Measurements from ENCODE around the gene CDK11B. TPM values are rescaled to one million over a fixed set of nuclear protein-coding genes. Genes with fewer than 3 reads are reported as not detected.
"Not testable (repeated sequence)": the region's sequence is repeated elsewhere in the genome, so short reads cannot be mapped to it uniquely, and the experiment has no call there.

CDK11B gene
- 10 to 100 TPM; 42.0 to 44.3 TPM for total RNA-seq

DNA sequence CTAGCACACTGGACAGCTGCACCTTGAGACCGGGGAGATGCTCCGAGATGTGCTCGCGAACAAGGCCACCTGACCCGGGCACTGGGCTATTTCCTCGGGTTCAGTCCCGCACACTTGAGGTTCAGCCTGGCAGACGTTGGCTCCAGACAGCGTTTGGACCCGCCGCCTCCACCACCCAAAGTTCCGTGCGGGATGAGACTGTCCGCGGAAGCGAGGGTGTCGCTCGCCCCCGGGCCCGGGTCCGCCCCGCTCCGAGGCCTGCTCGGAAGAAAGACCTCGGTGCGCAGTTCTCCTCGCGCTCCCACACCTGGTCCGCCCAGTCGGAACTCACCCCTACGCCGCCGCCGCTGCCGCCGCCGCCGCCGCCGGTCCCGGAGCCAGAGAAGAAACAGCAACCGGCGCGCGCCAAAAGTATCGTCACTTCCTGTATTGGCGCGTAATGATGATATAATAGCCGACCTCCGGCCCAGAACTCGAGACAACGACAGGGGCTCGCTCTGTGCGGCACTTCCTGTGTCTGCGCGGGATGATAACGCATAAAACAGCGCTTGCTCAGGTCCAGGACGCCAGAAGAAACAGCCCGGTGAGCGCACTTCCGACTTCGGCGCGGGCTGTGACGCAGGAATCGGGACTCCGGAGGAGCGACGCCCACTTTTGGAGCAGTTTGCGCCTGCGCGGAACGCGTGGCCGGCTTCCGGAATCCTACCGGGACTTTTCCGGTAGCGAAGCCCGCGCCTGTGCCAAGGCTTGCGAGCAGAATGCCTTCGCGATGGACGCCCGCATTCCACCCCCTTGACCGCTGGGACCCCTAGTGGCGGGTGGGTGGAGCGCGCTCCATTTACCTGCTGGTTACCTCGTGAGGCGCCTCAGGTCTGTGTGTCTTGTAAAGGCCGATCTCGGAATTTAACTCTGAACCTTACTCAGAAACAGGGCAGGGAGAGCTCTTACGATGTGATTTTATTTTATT is at the start of gene CDK11B:
Gene CDK11B, minus strand, starts transcription at position 422 of the 967 bp plus-strand sequence. CDS start 1,519 bp downstream, outside the sequence.
- H3K27me3 Mint-ChIP-seq, CTCF ChIA-PET, H3K9me3 Mint-ChIP-seq: not testable (repeated sequence)
- Mint-ChIP-seq H3K4me1 (peaks cover 20% of the 10 kb centered on the region), H3K36me3 (ENCODE audit: low read depth) (peaks cover 11% of the 10 kb centered on the region), H3K27ac (peak within 1 kb of the TSS; percentile 100), H3K4me3 (peak within 1 kb of the TSS; percentile 97)
- DNase-seq: peak; percentile 95
- POLR2A ChIA-PET: interaction anchor here (0.6 kb wide), 1 partner anchor 121 kb away, joined by 3 read pairs; no protein-coding TSS in a partner anchor

DNA sequence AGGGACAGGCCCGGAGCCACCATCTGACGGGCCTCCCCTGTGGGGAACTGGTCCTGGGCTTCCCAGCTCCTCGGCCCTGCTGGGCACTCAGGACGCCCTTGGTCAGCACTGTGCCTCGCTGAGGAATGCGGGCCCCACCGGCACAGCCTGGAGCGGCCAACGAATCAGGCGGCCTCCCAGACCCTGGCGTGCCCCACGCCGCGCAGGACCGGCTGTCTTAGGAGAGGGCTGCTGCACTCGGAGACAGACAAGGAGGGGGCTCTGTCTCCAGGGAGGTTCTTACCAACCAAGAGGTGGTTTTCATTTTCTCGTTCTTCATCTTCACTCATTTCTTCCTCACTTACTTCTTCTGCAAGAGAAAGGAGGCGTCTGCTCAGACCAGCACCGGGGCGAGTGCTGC is 49.1 kb upstream of the CDK11B start:
- DNase-seq; H3K36me3 Mint-ChIP-seq (ENCODE audit: low read depth); POLR2A ChIA-PET: not testable (repeated sequence)

DNA sequence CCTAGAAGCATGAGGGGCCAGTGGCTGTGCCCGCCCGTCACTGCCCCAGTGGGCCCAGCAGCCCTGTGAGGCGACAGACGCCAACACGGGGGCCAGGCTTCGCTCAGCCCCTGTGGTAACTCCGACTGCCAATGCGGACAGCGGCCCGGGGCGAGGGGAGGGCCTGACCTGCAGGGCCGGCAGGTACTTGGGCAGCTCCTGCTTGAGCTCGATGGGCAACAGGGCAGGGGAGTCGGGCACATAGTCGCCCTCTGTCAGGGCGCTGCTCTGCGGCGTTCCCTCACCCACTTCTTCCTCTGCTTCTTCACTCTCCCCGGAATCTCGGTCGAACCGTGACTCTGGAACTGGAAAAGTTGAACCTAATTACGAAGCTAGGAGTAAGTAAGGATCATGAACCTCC is 48.4 kb upstream of the CDK11B start:
- DNase-seq; H3K27me3 Mint-ChIP-seq; H3K9me3 Mint-ChIP-seq; H3K27ac Mint-ChIP-seq; H3K4me3 Mint-ChIP-seq; POLR2A ChIA-PET; H3K4me1 Mint-ChIP-seq; H3K36me3 Mint-ChIP-seq (ENCODE audit: low read depth): not testable (repeated sequence)
- CTCF ChIA-PET: interaction anchor here (0.6 kb wide), 1 partner anchor 129 kb away, joined by 3 read pairs; no protein-coding TSS in a partner anchor

More for the DNA sequence above, 49.1 kb upstream of the CDK11B start:
- H3K27ac Mint-ChIP-seq, H3K4me3 Mint-ChIP-seq, CTCF ChIA-PET, H3K4me1 Mint-ChIP-seq, H3K27me3 Mint-ChIP-seq, H3K9me3 Mint-ChIP-seq: not testable (repeated sequence)

DNA sequence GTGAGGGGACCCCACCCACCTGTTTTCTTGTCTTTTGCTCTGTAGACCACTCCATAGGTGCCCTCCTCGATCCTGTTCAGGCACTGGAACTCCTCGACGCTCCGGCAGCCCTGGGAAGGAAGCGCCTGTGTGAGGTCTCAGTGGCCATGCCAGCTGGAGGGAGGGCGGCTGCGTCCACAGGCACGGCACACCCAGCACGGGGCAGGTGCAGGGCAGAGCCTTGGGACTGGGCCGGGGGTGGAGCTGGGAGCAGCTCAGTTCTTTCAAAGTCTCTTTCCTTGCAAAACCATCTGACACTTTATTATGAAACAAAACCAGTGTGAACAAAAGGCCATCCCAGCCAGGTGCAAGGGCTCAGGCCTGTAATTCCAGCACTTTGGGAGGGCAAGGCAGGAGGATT is 46.8 kb upstream of the CDK11B start:
- POLR2A ChIA-PET; H3K27me3 Mint-ChIP-seq; H3K4me1 Mint-ChIP-seq; DNase-seq; H3K4me3 Mint-ChIP-seq; CTCF ChIA-PET; H3K27ac Mint-ChIP-seq; H3K36me3 Mint-ChIP-seq (ENCODE audit: low read depth); H3K9me3 Mint-ChIP-seq: not testable (repeated sequence)

DNA sequence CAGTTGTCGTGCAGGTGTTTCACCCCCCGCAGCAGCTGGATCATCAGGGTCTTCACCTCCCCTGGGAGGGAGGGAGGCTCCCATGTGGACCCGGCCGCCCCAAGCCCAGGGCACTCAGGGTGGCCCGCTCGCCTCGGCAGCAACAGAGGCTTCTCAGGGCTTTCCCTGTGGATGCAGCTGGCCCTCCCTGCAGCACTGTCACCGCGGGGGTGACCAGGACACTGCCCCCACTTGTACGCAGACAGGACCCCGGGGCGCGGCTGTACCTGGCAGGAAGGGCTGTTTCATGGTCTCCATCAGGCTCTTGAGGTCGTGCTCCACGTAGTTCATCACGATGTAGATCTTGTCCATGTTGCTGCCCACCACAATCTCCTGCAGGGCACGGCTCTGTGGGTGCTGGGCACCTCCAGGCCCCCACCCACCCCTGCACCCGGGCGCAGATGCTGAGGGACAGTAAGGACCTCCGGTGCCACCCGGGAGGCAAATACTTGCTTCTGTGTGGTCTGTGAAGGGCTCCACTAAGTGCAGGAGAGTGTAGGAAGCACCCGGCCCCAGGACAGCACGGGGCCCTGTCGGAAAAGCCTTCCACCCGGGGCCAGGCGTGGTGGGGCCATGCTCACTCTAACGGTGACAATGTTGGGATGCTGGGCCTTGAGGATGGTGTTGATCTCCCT is 45.6 kb upstream of the CDK11B start:
- H3K36me3 Mint-ChIP-seq (ENCODE audit: low read depth); H3K27me3 Mint-ChIP-seq; DNase-seq; H3K4me1 Mint-ChIP-seq; POLR2A ChIA-PET; H3K9me3 Mint-ChIP-seq; CTCF ChIA-PET; H3K27ac Mint-ChIP-seq; H3K4me3 Mint-ChIP-seq: not testable (repeated sequence)

DNA sequence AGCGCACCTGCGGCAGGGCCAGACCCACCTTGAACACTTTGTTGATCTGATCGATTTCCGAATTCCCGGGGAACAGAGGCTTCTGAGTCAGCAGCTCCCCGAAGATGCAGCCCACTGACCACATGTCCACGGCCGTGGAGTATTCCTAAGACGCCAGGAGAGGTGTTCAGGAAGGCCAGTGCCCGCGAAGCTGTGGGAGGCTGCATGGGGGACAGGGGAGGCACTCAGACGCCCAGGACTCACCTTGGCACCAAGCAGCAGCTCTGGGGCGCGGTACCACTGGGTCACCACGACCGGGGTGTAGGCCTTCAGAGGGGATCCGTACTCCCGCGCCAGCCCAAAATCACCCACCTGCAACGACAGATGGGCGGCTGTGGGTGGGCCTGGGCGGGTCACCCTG is 45.0 kb upstream of the CDK11B start:
- no peak overlapping the region for H3K27ac Mint-ChIP-seq
- CTCF ChIA-PET: no interaction called here
- POLR2A ChIA-PET: no interaction called here
- no peaks in the 10 kb centered on the region for H3K4me1 Mint-ChIP-seq
- no peaks in the 10 kb centered on the region for H3K9me3 Mint-ChIP-seq
- DNase-seq: no peak
- H3K36me3 Mint-ChIP-seq (ENCODE audit: low read depth): peaks cover 4% of the 10 kb centered on the region
- H3K27me3 Mint-ChIP-seq: peaks cover 2% of the 10 kb centered on the region
- no peak overlapping the region for H3K4me3 Mint-ChIP-seq

DNA sequence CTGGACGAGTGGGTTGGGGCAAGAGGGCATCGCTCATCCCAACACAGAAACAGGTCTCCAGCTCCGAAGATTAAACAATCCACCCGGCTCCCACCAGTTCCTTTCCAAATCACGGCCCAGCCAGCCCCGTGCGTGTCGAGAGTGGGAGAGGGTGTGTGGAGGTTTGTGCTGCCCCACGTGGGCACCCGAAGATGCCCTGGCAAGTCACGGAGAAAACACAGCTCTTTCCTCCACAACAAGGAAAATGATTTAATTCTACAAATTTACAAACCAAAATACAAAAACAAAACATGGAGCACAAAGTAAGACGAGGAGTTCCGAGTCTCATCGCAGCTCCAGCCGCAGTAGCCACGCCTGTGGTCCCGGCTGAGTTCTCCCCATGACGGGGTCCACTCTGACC is 43.7 kb upstream of the CDK11B start:
- DNase-seq; H3K27me3 Mint-ChIP-seq; H3K4me3 Mint-ChIP-seq; H3K9me3 Mint-ChIP-seq; H3K4me1 Mint-ChIP-seq; POLR2A ChIA-PET; H3K36me3 Mint-ChIP-seq (ENCODE audit: low read depth); CTCF ChIA-PET; H3K27ac Mint-ChIP-seq: not testable (repeated sequence)

DNA sequence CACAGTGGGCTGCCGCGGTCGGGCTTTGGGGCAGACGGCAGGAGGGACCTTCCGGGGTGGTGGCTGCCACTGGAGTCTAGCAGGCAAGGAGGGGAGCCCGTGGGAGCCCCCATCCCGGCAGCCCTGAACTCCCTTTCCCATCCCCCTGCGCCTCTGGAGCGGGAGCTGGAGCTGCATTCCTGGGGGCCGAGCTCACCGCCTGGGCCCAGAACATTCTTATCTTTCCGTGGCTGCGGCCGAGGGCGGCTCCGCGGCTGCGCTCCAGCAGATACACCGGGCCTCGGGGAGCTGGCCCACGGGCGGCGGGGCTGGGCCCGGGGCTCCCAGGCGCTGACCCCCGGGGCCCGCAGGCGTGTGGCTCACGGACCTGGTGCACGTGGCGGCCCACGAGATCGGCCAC is 41.8 kb upstream of the CDK11B start:
- H3K27me3 Mint-ChIP-seq; H3K9me3 Mint-ChIP-seq; DNase-seq; H3K27ac Mint-ChIP-seq; CTCF ChIA-PET; H3K4me1 Mint-ChIP-seq; POLR2A ChIA-PET; H3K4me3 Mint-ChIP-seq; H3K36me3 Mint-ChIP-seq (ENCODE audit: low read depth): not testable (repeated sequence)

DNA sequence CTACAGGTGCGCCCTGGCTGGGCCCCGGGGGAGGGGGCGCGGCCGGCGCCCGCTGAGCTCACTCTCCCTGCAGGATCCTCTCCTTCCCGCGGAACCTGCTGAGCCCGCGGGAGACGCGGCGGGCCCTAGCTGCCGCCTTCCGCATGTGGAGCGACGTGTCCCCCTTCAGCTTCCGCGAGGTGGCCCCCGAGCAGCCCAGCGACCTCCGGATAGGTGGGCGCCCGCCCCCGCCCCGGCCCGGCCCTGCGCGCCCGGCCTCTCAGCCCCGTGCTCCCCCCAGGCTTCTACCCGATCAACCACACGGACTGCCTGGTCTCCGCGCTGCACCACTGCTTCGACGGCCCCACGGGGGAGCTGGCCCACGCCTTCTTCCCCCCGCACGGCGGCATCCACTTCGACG is 41.3 kb upstream of the CDK11B start:
- H3K4me1 Mint-ChIP-seq; CTCF ChIA-PET; H3K27ac Mint-ChIP-seq; DNase-seq; POLR2A ChIA-PET; H3K27me3 Mint-ChIP-seq; H3K36me3 Mint-ChIP-seq (ENCODE audit: low read depth); H3K9me3 Mint-ChIP-seq; H3K4me3 Mint-ChIP-seq: not testable (repeated sequence)

DNA sequence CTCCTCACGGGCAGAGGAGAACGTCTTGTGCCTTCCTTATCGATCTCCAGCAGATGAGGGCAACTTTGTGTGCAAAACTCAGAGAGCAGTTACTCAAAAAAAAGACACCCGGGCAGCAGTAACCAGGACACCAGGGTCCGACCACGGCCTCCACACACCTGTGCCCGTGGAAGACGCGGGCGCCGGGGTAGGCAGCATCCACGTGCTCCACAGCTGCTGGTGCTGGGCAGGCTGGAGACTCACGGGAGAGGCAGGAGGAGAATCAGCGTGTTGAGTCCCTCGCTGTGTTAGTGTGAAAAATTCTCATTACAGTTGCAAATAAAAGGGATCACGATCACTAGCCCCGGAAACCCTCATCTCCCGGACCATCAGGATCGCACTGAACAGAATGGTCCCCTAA is 40.3 kb upstream of the CDK11B start:
- CTCF ChIA-PET; H3K27ac Mint-ChIP-seq; H3K4me3 Mint-ChIP-seq; H3K36me3 Mint-ChIP-seq (ENCODE audit: low read depth); POLR2A ChIA-PET; H3K27me3 Mint-ChIP-seq; DNase-seq; H3K4me1 Mint-ChIP-seq; H3K9me3 Mint-ChIP-seq: not testable (repeated sequence)

DNA sequence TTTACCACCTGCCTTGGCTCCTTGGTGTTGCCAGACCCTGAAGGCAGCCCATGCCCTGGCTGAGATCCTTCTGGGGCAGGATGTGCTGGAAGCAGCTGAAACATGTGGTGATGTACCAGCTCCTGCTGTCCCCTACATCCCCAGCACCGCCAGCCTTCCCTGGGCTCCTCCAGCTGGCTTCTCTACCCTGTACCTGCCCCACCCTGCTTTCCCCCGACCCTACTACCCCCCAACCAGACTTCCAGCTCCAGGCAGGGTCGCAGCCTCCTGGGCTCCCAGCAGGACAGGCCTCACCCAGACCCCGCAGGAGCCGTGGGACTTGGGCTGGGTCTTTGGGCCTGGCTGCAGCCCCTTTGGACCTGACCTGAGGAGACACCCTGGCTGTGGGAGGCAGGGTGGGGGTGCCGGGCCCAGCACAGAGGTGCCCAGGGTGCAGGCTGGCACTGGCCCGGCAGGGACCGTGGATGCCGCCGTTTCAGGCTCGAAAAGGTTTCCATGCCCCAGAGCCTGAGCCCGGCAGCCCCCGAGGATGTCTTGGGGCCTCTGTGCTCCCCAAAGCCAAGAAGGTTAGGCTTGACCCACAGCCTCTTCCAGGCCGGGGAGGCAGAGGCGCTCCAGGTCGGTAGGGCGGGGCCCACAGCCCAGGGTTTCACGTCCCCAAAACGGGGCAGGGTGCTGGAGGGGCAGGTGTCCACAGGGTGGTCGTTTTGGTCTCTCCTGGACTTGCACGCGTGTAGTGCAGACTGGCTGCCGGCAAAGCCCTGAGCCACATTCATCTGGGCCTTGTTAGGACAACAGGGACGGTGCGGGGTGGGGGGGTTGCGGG is 38.8 kb upstream of the CDK11B start:
- DNase-seq; H3K27ac Mint-ChIP-seq; CTCF ChIA-PET; H3K27me3 Mint-ChIP-seq; H3K4me3 Mint-ChIP-seq; H3K4me1 Mint-ChIP-seq; H3K9me3 Mint-ChIP-seq; POLR2A ChIA-PET; H3K36me3 Mint-ChIP-seq (ENCODE audit: low read depth): not testable (repeated sequence)

DNA sequence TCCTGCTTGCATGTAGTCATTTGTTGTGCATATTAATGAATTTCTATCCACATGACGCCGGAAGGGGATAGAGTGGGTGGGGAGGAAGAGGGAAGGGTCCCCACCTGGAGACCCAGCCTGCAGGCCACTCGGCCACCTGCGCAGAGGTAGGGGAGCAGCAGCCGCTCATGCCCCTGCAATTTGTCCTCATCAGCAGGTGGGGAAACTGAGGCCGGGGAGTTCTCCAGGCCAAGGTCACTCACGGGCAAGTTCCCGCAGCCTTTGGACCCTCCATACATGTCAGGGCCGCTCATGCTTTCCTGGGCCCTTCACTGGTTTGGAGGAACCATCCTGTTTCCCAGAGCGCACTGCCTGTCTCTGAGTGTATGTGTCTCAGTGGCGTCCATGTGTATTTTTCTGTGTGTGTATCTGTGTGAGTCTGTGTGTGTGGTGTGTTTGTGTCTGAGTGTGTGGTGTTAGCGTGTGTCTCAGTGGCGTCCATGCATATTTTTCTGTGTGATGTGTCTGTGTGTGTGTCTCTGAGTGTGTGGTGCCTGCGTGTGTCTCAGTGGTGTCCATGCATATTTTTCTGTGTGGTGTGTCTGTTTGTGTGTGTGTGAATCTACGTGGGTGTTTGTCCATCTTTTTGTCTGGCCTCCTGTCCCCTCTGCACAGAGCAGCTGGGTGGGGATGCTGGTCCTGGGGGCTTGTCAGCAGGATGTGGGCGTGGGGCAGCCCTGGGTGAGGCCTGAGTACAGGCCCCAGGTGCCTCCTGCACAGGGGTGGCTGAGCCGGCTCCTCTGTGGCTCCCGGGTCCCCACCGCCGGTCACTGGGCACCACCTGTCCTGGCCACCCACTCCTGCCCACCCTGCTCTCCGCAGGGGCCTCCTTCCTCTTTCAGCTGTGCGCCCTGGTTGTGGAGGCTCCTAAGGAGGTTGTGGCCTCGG is 37.9 kb upstream of the CDK11B start:
- DNase-seq; CTCF ChIA-PET; H3K36me3 Mint-ChIP-seq (ENCODE audit: low read depth); H3K27ac Mint-ChIP-seq; H3K9me3 Mint-ChIP-seq; H3K4me1 Mint-ChIP-seq; H3K27me3 Mint-ChIP-seq; POLR2A ChIA-PET; H3K4me3 Mint-ChIP-seq: not testable (repeated sequence)

Measured in activated CD4-positive, alpha-beta T cell treated with anti-CD3 and anti-CD28 coated beads, Interleukin-2, amount 10 ng/mL, durations not matched to agents 7 days and 5 days (primary cell).